ENCODE data around the gene PABPN1. TPM values are rescaled to one million over a fixed set of nuclear protein-coding genes. Genes with fewer than 3 reads are reported as not detected.
"Not testable (repeated sequence)": the region's sequence is repeated elsewhere in the genome, so short reads cannot be mapped to it uniquely, and the experiment has no call there.

PABPN1 gene, protein sequence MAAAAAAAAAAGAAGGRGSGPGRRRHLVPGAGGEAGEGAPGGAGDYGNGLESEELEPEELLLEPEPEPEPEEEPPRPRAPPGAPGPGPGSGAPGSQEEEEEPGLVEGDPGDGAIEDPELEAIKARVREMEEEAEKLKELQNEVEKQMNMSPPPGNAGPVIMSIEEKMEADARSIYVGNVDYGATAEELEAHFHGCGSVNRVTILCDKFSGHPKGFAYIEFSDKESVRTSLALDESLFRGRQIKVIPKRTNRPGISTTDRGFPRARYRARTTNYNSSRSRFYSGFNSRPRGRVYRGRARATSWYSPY
- total RNA-seq, result 10 to 100 TPM; 58.2 to 78.4 (median 59.2) TPM

DNA sequence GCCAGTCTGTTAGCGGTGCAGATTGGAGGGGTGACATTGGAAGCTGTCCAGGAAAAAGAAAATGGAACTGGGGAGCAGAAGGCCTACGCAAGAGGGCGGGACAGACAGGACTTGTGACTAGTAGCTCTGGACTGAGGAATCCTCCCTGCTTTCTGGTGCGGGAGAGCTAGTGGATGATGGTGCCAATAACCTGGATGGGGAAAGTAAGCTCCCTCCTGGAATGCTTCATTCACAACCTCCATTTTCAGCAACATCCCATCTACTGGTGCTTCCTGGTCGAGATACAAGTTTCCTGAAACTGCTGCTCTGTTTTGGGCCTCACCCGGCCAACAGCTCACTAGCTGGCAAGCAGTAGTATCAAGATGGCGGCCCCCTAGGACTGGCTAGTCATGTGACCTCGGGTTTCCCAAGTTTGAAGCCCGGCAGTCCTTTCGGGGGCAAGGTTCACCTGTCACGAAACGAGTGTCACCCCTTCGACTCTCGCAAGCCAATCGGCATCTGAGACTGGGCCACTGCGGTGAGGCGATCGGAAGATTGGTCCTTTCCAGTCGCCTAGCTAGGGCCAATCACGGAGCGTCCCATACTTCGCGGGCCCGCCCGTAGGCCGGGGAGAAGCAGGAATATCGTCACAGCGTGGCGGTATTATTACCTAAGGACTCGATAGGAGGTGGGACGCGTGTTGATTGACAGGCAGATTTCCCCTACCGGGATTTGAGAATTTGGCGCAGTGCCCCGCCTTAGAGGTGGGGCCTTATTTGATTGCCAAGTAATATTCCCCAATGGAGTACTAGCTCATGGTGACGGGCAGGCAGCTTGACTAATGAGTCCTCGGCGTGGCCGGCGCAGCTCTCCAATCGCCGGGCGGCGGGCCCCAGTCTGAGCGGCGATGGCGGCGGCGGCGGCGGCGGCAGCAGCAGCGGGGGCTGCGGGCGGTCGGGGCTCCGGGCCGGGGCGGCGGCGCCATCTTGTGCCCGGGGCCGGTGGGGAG lies at the start of gene PABPN1:
Gene PABPN1, plus strand, starts transcription at position 874 of the 988 bp plus-strand sequence. Its CDS starts 13 bp downstream, at position 887.
- TF ChIP-seq, protein P1, sequence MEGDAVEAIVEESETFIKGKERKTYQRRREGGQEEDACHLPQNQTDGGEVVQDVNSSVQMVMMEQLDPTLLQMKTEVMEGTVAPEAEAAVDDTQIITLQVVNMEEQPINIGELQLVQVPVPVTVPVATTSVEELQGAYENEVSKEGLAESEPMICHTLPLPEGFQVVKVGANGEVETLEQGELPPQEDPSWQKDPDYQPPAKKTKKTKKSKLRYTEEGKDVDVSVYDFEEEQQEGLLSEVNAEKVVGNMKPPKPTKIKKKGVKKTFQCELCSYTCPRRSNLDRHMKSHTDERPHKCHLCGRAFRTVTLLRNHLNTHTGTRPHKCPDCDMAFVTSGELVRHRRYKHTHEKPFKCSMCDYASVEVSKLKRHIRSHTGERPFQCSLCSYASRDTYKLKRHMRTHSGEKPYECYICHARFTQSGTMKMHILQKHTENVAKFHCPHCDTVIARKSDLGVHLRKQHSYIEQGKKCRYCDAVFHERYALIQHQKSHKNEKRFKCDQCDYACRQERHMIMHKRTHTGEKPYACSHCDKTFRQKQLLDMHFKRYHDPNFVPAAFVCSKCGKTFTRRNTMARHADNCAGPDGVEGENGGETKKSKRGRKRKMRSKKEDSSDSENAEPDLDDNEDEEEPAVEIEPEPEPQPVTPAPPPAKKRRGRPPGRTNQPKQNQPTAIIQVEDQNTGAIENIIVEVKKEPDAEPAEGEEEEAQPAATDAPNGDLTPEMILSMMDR (IDR thresholded peaks at IDR 0.05), result no peak
- DNase-seq (ENCODE audit: low spot score) (peak; percentile 99), ATAC-seq (ENCODE audit: low FRiP score) (peak; percentile 97)

DNA sequence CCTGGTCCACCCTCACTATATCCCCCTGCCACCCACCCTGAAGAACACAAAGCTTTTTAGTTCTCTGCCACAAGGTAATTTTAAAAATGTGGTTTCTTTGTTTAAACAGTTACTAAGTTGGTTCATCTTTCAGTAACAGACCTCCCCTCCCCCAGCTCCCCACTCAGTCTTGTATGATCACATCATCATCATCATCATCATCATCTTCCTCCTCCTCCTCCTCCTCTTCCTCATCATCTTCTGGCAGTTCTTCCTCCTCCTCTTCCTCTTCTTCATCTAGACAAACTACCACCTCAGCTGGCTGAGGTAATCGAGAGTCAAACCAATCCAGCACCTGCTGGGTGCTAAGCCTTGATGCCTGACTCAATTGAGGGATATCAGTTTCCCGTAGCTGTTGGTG lies 45.8 kb upstream of the PABPN1 start:
- DNase-seq (ENCODE audit: low spot score) (no peak), ATAC-seq (ENCODE audit: low FRiP score) (no peak)
- TF ChIP-seq, protein P1 (IDR thresholded peaks at IDR 0.05), result no peak

DNA sequence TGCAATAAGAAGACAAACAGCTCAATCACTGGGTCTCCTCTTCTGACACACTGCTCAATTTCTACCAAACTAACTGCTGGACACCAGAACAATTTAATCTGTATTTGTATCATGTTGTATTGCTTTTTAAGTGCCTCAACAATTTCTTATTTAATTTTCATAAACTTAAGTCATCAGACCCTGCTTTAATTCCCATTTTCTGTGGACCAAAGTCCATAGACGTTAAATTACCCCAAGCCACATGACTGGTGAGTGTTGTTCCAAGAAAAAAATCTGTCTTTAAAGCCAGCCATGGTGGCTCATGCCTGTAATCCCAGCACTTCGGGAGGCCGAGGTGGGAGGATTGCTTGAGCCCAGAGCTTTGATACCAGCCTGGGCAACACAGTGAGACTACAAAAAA lies 44.1 kb upstream of the PABPN1 start:
- DNase-seq (ENCODE audit: low spot score), result no peak
- ATAC-seq (ENCODE audit: low FRiP score), result no peak
- TF ChIP-seq, protein P1 (IDR thresholded peaks at IDR 0.05), result no peak

DNA sequence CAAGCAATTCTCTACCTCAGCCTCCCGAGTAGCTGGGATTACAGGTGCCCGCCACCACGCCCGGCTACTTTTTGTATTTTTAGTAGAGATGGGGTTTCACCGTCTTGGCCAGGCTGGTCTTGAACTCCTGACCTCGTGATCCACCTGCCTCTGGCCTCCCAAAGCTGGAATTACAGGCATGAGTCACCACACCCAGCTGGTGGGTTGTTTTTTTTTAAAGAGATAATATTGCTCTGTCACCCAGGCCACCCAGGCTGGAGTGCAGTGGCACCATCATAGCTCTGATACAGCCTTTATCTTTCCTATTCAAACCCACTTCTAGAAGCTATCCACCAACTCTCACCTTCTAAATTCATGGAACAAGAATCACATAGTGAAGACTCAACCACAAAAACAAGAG lies 43.3 kb upstream of the PABPN1 start:
- ATAC-seq (ENCODE audit: low FRiP score); DNase-seq (ENCODE audit: low spot score): not testable (repeated sequence)

DNA sequence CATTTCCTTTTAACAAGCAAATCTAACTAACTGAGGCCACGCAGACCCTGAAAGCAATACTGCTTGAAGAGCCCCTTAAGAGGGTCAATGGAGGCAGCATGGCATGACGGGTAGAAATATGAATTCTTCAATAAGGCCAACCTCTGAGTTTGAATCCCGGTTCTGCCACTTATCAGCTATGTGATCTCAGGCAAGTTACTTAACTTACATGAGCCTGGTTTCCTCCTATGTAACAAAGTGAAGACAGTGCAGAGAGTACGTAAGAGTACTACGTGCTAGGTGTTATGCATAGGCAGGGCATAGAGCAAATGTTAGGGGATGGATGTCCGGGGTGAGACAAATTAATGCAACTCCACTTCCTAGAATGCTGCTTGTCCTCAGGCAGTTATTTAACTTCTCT lies 40.0 kb upstream of the PABPN1 start:
- TF ChIP-seq, protein P1 (IDR thresholded peaks at IDR 0.05), result no peak
- DNase-seq (ENCODE audit: low spot score), result no peak
- ATAC-seq (ENCODE audit: low FRiP score), result no peak

DNA sequence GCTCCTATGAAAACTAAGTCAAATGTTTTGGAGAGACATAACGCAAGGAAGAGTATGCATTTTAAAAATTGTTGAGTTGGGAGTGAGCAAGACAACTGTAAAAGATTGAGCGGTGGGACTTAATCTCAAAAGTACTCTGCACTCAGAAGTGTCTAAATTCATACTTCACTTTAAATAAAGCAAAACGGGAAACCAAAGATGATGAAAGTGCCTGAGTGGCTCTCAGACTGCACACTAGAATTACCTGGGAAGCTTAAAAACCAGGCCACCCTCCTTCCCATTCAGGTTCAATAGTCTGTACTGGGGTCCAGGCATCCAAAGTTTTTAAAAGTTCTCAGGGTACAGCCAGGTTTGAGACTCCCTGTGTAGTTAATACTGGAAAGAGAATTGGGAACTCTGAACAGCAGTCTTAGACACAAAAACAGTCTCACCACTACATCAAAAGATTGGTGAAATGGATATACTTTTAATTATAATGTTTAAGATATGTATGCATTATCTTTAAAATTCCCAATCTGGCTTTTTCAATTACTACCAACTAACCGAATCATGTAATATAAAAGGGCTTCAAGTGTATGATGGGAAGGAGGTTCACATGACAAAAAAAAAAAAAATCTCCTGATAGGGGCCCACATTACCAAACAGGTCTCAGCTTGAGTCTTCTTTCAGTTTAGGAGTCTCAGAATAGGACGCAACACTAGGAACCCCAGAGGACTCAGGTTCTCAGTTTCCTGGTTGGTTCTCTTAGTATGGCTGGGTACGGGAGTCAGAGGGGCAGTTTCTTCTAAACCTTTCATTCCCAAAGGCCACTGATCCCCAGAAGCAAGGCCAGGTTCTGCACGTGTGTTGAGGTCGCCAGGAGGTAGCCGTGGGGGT lies 36.4 kb upstream of the PABPN1 start:
- TF ChIP-seq, protein P1 (IDR thresholded peaks at IDR 0.05), result no peak

More for the DNA sequence above, 36.4 kb upstream of the PABPN1 start:
- DNase-seq (ENCODE audit: low spot score) (no peak), ATAC-seq (ENCODE audit: low FRiP score) (no peak)
